ENCODE data around the gene AVL9. TPM values are rescaled to one million over a fixed set of nuclear protein-coding genes. Genes with fewer than 3 reads are reported as not detected.

The AVL9 gene
- total and polyA plus RNA-seq, 9 of the 15 experiments (the other 6 are each of a cell fraction or from before 2014, with no cell fraction given) = 6.4 to 66.2 (median 30.1) TPM

GRCh38 chr7:32490127-32490796, 5.0 kb upstream of the AVL9 start, which contains the start of gene LSM5 (continued):
- TF ChIP-seq E2F4 (CRISPR knock-in tag; IDR thresholded peaks at IDR 0.05; ENCODE audit: low read depth) = peak; percentile 97
- peak; percentile 46 to 49; a peak in 2 of 4 replicates for TF ChIP-seq SIX5 (IDR thresholded peaks at IDR 0.05; ENCODE audit: borderline replicate concordance in 1 of 2, insufficient read depth in 1 of 2, low read depth in 1 of 2, low read length in 2 of 2)
- no peak for TF ChIP-seq ZBTB8A (IDR thresholded peaks at IDR 0.05; ENCODE audit: partially characterized antibody)
- 0 out of 2 replicates have a peak, but pooled peaks have one; percentile 41 for TF ChIP-seq E2F3 (CRISPR knock-in tag; IDR thresholded peaks at IDR 0.05)
- peak; percentile 88; the same call in 1 of the 2 replicates for TF ChIP-seq BRD4 (IDR thresholded peaks at IDR 0.05)
- TF ChIP-seq KLF1 (tag; IDR thresholded peaks at IDR 0.05) = peak; percentile 67; the same call in 1 of the 2 replicates
- peak; percentile 12 for TF ChIP-seq SMARCC2 (IDR thresholded peaks at IDR 0.05; ENCODE audit: low read depth)
- peak; percentile 97 for TF ChIP-seq HNRNPLL (IDR thresholded peaks at IDR 0.05; ENCODE audit: low read depth, low read length, poor library complexity, severe bottlenecking)
- no peak for TF ChIP-seq ZNF174 (CRISPR knock-in tag; IDR thresholded peaks at IDR 0.05)
- 0 out of 4 replicates have a peak, but pooled peaks of 1 of the 2 experiments have one; percentile 68 for TF ChIP-seq NONO (IDR thresholded peaks at IDR 0.05; ENCODE audit: low read depth in 2 of 2, low read length in 1 of 2)
- TF ChIP-seq CEBPG (CRISPR knock-in tag; IDR thresholded peaks at IDR 0.05) = 0 out of 2 replicates have a peak, but pooled peaks have one; percentile 36
- peak in 1 of 2 experiments; percentile 32; a peak in 1 of 4 replicates for TF ChIP-seq CEBPG (tag; conservative IDR thresholded peaks at IDR 0.05 in 1 of 2, IDR thresholded peaks at IDR 0.05 in 1 of 2)
- TF ChIP-seq MXD1 (CRISPR knock-in tag; IDR thresholded peaks at IDR 0.05; ENCODE audit: borderline replicate concordance, poor library complexity, severe bottlenecking) = no peak
- TF ChIP-seq MCM2 (IDR thresholded peaks at IDR 0.05; ENCODE audit: low read depth) = no peak
- peak in 1 of 2 experiments; percentile 95; a peak in 2 of 4 replicates for TF ChIP-seq TRIM24 (IDR thresholded peaks at IDR 0.05)
- peak; percentile 92 for TF ChIP-seq POLR2G (IDR thresholded peaks at IDR 0.05; ENCODE audit: low read depth, low read length)
- 0 out of 2 replicates have a peak, but pooled peaks have one; percentile 14 for TF ChIP-seq ZNF695 (CRISPR knock-in tag; IDR thresholded peaks at IDR 0.05)
- TF ChIP-seq ZNF407 (IDR thresholded peaks at IDR 0.05; ENCODE audit: low read depth) = no peak

Measured in K562 (cell line).